Measurements from ENCODE around the gene KCNE2. TPM values are rescaled to one million over a fixed set of nuclear protein-coding genes. Genes with fewer than 3 reads are reported as not detected.

Gene KCNE2
- total RNA-seq, 1 experiment from 2014 or later, result not detected

- H2AFZ ChIP-seq (ENCODE audit: low read depth, low read length, poor library complexity, severe bottlenecking), result peak overlapping the region; percentile 74
- ChIA-PET POLR2A (no interaction called here), CTCF (interaction anchor here (0.8 to 3.0 kb wide), 7 partner anchors 8 to 600 kb away, joined by 3 to 14 read pairs (median 5); no protein-coding TSS in a partner anchor), RAD21 (ENCODE audit: low non-redundant PET in 1 of 2, low total read pairs in 2 of 2, uncharacterized antibody in 2 of 2, unreplicated experiment in 2 of 2) (no interaction called here)
- no peaks in the 10 kb centered on the region for H3K9me3 ChIP-seq (ENCODE audit: control insufficient read depth in 1 of 2, insufficient read depth in 1 of 2, low read depth in 1 of 2, low read length in 2 of 2)
- no peaks in the 10 kb centered on the region for H3K79me2 ChIP-seq (ENCODE audit: insufficient read depth, low read length)
- DNase-seq (ENCODE audit: low read depth, low spot score) (no peak), ATAC-seq (no peak)
- no peak overlapping the region for H3K9ac ChIP-seq (ENCODE audit: low read length)
- no peak overlapping the region for H3K27ac ChIP-seq (ENCODE audit: low read depth, low read length)
- no peak overlapping the region for H3K4me2 ChIP-seq (ENCODE audit: low read length)
- H3K9me2 ChIP-seq (ENCODE audit: insufficient read depth), result no peaks in the 10 kb centered on the region
- no peaks in the 10 kb centered on the region for H3K27me3 ChIP-seq (ENCODE audit: insufficient read depth, low read length)
- peaks cover 6 to 7% of the 10 kb centered on the region in 2 experiments for H3K4me1 ChIP-seq (ENCODE audit: control insufficient read depth in 1 of 2, insufficient read depth in 2 of 2, low read length in 2 of 2)
- H3K36me3 ChIP-seq (ENCODE audit: control insufficient read depth in 1 of 2, insufficient read depth in 2 of 2, low read length in 2 of 2), result no peaks in the 10 kb centered on the region
- no peak overlapping the region for H3K4me3 ChIP-seq (replicated peaks in 1 of 2; ENCODE audit: low read depth in 1 of 2, low read length in 2 of 2)
- TF ChIP-seq CTCF (IDR thresholded peaks at IDR 0.05 in 2 of 3, conservative IDR thresholded peaks at IDR 0.05 in 1 of 3; ENCODE audit: borderline replicate concordance in 1 of 3, insufficient read depth in 1 of 3, low read depth in 2 of 3, low read length in 2 of 3) (no peak), POLR2A (IDR thresholded peaks at IDR 0.05; ENCODE audit: borderline replicate concordance, extremely low read depth, insufficient read depth, insufficient read length) (no peak), SIN3A (IDR thresholded peaks at IDR 0.05; ENCODE audit: low read depth) (no peak), YY1 (IDR thresholded peaks at IDR 0.05; ENCODE audit: extremely low read depth, insufficient replicate concordance, low read depth, low read length) (no peak), EGR1 (IDR thresholded peaks at IDR 0.05; ENCODE audit: low read depth) (no peak), ZFX (IDR thresholded peaks at IDR 0.05) (no peak), CEBPB (IDR thresholded peaks at IDR 0.05; ENCODE audit: low read depth) (no peak), SRF (IDR thresholded peaks at IDR 0.05; ENCODE audit: low read depth) (no peak), EZH2phosphoT487 (IDR thresholded peaks at IDR 0.05; ENCODE audit: borderline replicate concordance) (no peak), JUND (IDR thresholded peaks at IDR 0.05) (no peak), CBX3 (IDR thresholded peaks at IDR 0.05; ENCODE audit: low read depth) (no peak), SP1 (IDR thresholded peaks at IDR 0.05; ENCODE audit: low read depth) (no peak), MAX (IDR thresholded peaks at IDR 0.05) (no peak), ELF1 (IDR thresholded peaks at IDR 0.05; ENCODE audit: borderline replicate concordance, low read depth) (no peak), REST (IDR thresholded peaks at IDR 0.05; ENCODE audit: low read depth) (no peak), RAD21 (IDR thresholded peaks at IDR 0.05; ENCODE audit: low read depth) (no peak)
- BruUV-seq (replicated peaks), result no TSS peak
- H4K20me1 ChIP-seq (ENCODE audit: insufficient read depth), result no peaks in the 10 kb centered on the region
- intact Hi-C loops (cut with micrococcal nuclease), result loop anchor here (1.0 kb wide), 1 partner anchor 268 kb away; no protein-coding TSS in a partner anchor
Measured at GRCh38 chr21:34362670-34363069, 1.1 kb upstream of the KCNE2 start.
